HepG2 (cell line): ENCODE measurements around the gene NOS1. TPM values are rescaled to one million over a fixed set of nuclear protein-coding genes. Genes with fewer than 3 reads are reported as not detected.

Experiments
- ATAC-seq: fragments of 200-7000 bp; cut with Tn5 transposase; 3 replicates; pipeline ENCODE4 v1.9.1; 2020; ENCODE audit warnings: mild to moderate bottlenecking, moderate library complexity
- BruUV-seq: library from RNA; stranded (reverse); fragments of 400-500 nt; replicated peaks from 2 replicates; lab custom pipeline; 2021; lab: Mats Ljungman, UMichigan
- CTCF ChIA-PET: fragments of 300-600 bp; formaldehyde crosslinking; extraction: SDS; loops from one replicate; lab custom pipeline; 2021; ENCODE audit warnings: low total read pairs, inconsistent platforms, low intra/inter-chr PET ratio; lab: Yijun Ruan, JAX
- POLR2A ChIA-PET: fragments of 350-600 bp; sonication (Branson Sonifier 250); formaldehyde crosslinking; loops from one replicate; lab custom pipeline; 2020; ENCODE audit warnings: antibody characterized with exemption, inconsistent platforms; lab: Yijun Ruan, JAX
- DNase-seq: peaks from one replicate; pipeline ENCODE4 v3.0.0-alpha.2; 2015; ENCODE audit warnings: low spot score
- FAIRE-seq: peaks from 3 replicates; lab custom pipeline; 2011; peaks lifted over from hg19 to GRCh38; lab: Jason Lieb, UNC
- H2AFZ ChIP-seq: one replicate; pipeline ENCODE4 v1.6.1; 2011; ENCODE audit warnings: low read length, inconsistent platforms
- H3K27ac ChIP-seq: fragments of 300-600 bp; 3 replicates; pipeline ENCODE4 v1.8.0; 2011; ENCODE audit warnings: mixed run types, mild to moderate bottlenecking, mixed read lengths, low read length, inconsistent platforms; ENCODE audit not compliant: insufficient read depth; ENCODE audit errors: extremely low read length
- H3K27me3 ChIP-seq, 2 experiments: fragments of 200-600 bp in 1 of 2; 2 replicates in 1 of 2; 3 replicates in 1 of 2; pipeline versions ENCODE4 v1.6.0 to v1.8.0; 2011; ENCODE audit warnings: low read length in 2 of 2, mild to moderate bottlenecking in 2 of 2, moderate library complexity in 2 of 2, inconsistent platforms in 1 of 2; ENCODE audit not compliant: insufficient read depth in 2 of 2, control insufficient read depth in 1 of 2
- H3K36me3 ChIP-seq, 2 experiments: fragments of 200-600 bp in 1 of 2; replicated peaks in 1 of 2; 2 replicates in 1 of 2; 3 replicates in 1 of 2; pipeline versions ENCODE4 v1.5.1 to v1.8.0; 2011; ENCODE audit warnings: low read length in 2 of 2, inconsistent platforms in 1 of 2; ENCODE audit not compliant: insufficient read depth in 2 of 2, control insufficient read depth in 1 of 2
- H3K4me1 ChIP-seq: 2 replicates; pipeline ENCODE4 v1.5.1; 2012; ENCODE audit warnings: low read length, inconsistent platforms; ENCODE audit not compliant: insufficient read depth
- H3K4me2 ChIP-seq: 2 replicates; pipeline ENCODE4 v1.6.0; 2011; ENCODE audit warnings: low read depth, low read length, inconsistent platforms
- H3K4me3 ChIP-seq, 3 experiments: fragments of 200-600 bp in 1 of 3; sonication (generic), shearing (Covaris generic) in 1 of 3; replicated peaks in 1 of 3; 2 replicates each; pipeline ENCODE4 v1.5.1; 2011 to 2016; ENCODE audit warnings: low read length in 3 of 3, inconsistent platforms in 2 of 3, low read depth in 2 of 3, mild to moderate bottlenecking in 2 of 3, control low read depth in 1 of 3, mixed read lengths in 1 of 3; ENCODE audit not compliant: insufficient read depth in 1 of 3
- H3K79me2 ChIP-seq: one replicate; pipeline ENCODE4 v1.6.1; 2011; ENCODE audit warnings: low read length, inconsistent platforms; ENCODE audit not compliant: insufficient read depth
- H3K9ac ChIP-seq: 2 replicates; pipeline ENCODE4 v1.6.0; 2011; ENCODE audit warnings: mild to moderate bottlenecking, low read depth, low read length, inconsistent platforms; ENCODE audit not compliant: insufficient read depth
- H3K9me3 ChIP-seq: 2 replicates; pipeline ENCODE4 v1.5.1; 2012; ENCODE audit warnings: mild to moderate bottlenecking, low read length
- H4K20me1 ChIP-seq: 2 replicates; pipeline ENCODE4 v1.6.0; 2011; ENCODE audit warnings: inconsistent platforms, mild to moderate bottlenecking, low read length, moderate library complexity; ENCODE audit not compliant: insufficient read depth
- DDIT3 ChIP-seq: sonication (generic); formaldehyde crosslinking; IDR thresholded peaks from 2 replicates; pipeline ENCODE4 v1.4.0; 2020; ENCODE audit warnings: mild to moderate bottlenecking, missing genetic modification reagents
- GABPB1 ChIP-seq: IDR thresholded peaks from 2 replicates; pipeline ENCODE4 v1.6.1; 2016; ENCODE audit warnings: mild to moderate bottlenecking, missing genetic modification reagents, moderate library complexity, missing compliant biosample characterization
- MLX ChIP-seq: IDR thresholded peaks from 2 replicates; pipeline ENCODE4 v1.6.1; 2016
- PRDM4 ChIP-seq: sonication (generic); formaldehyde crosslinking; IDR thresholded peaks from 2 replicates; pipeline ENCODE4 v1.9.0; 2021; ENCODE audit warnings: missing genetic modification reagents, borderline replicate concordance
- PRPF4 ChIP-seq: fragments of 200-400 bp; formaldehyde crosslinking; IDR thresholded peaks from 2 replicates; pipeline ENCODE4 v1.6.1; 2016; ENCODE audit warnings: low read length, low read depth; ENCODE audit not compliant: poor library complexity, severe bottlenecking
- REL ChIP-seq: sonication (generic); formaldehyde crosslinking; conservative IDR thresholded peaks from 2 replicates; pipeline ENCODE4 v1.8.0; 2022; ENCODE audit warnings: mild to moderate bottlenecking, missing genetic modification reagents, moderate library complexity
- ZNF234 ChIP-seq: sonication (generic); formaldehyde crosslinking; conservative IDR thresholded peaks from 2 replicates; pipeline ENCODE4 v1.5.1; 2020; ENCODE audit warnings: mild to moderate bottlenecking, missing genetic modification reagents
- ZNF34 ChIP-seq: sonication (generic); formaldehyde crosslinking; IDR thresholded peaks from 2 replicates; pipeline ENCODE4 v1.4.0; 2020; ENCODE audit warnings: mild to moderate bottlenecking, missing genetic modification reagents, borderline replicate concordance
- ZNF678 ChIP-seq: sonication (generic); formaldehyde crosslinking; IDR thresholded peaks from 2 replicates; pipeline ENCODE4 v1.4.0; 2020; ENCODE audit warnings: mild to moderate bottlenecking, missing genetic modification reagents
- WGBS: methylation state at CpG from one replicate; pipeline ENCODE4 v1.1.6; 2017; ENCODE audit warnings: low lambda C conversion rate; 5-methylcytosine and 5-hydroxymethylcytosine counted together
- in situ Hi-C: cut with HindIII; loops from 2 replicates; pipeline ENCODE4 v1.10.0; 2017; ENCODE audit warnings: low pct_unique_long_range_greater_than_20kb; ENCODE audit not compliant: extremely low pct_ligation_motif_present
- intact Hi-C: fragments of 100-400 bp; cut with micrococcal nuclease; formaldehyde crosslinking; loops from one replicate; pipeline ENCODE4 v1.10.0; 2022; ENCODE audit not compliant: unreplicated experiment
- polyA plus RNA-seq, 8 experiments: library from polyadenylated mRNA; depleted of rRNA in 3 of 8; stranded (reverse) in 7 of 8; unstranded in 1 of 8; fragments of >200 nt; fragmentation: Illumina TruSeq in 4 of 8; extraction: Trizol in 4 of 8; gene quantifications; 2 replicates each; pipeline versions ENCODE4 v1.2.1 to v1.2.3, GENCODE V29; 2011 to 2016; ENCODE audit warnings: low read depth in 4 of 8, missing spikeins in 1 of 8, mixed read lengths in 1 of 8; ENCODE audit not compliant: insufficient read depth in 1 of 8
- total RNA-seq, 5 experiments: library from RNA; depleted of rRNA; stranded (reverse); fragments of >200 nt; fragmentation: Illumina TruSeq; extraction: Trizol; gene quantifications; 2 replicates each; pipeline ENCODE4 v1.2.3, GENCODE V29; 2016; ENCODE audit warnings: low read depth in 1 of 5
- TF ChIP-seq, protein P1 (sequence below): sonication (generic); formaldehyde crosslinking; IDR thresholded peaks from 2 replicates; pipeline ENCODE4 v1.4.0; 2020; ENCODE audit warnings: missing genetic modification reagents, mild to moderate bottlenecking, borderline replicate concordance

Gene NOS1
- total and polyA plus RNA-seq, 2 of the 13 experiments (the other 11 are each of a cell fraction or from before 2014, with no cell fraction given): not detected

DNA sequence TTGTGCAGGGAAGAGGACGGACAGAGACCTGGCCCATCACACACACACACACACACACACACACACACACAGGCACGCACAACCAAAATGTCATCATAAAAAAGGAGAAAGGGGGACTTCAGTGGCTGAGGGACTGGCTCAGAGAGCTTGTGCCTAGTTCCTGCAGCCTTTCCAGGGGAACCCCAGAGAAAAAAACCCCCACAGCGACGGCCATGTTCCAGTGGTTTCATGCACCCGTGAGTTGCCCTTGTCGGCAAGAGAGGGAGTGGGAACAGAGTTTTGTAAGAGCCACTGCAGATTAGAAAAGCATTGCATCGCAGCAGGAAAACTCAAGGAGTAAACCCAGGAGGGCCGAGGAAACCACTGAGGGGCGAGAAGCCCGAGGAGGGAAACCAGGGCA is 146.6 kb downstream of the NOS1 start:
- in situ Hi-C loops: loop anchor here (10.0 kb wide), 1 partner anchor 620 kb away; no protein-coding TSS in a partner anchor
- DNase-seq (no peak), FAIRE-seq (no peak), ATAC-seq (no peak)
- Histone ChIP-seq H4K20me1 (no peaks in the 10 kb centered on the region), H3K9ac (no peak overlapping the region), H3K79me2 (no peaks in the 10 kb centered on the region), H3K27ac (no peak overlapping the region), H2AFZ (no peak overlapping the region), H3K27me3 (peaks cover 3 to 32% of the 10 kb centered on the region in 2 experiments; a peak in 3 of 5 replicates), H3K9me3 (no peaks in the 10 kb centered on the region), H3K36me3 (no peaks in the 10 kb centered on the region), H3K4me3 (no peak overlapping the region), H3K4me1 (no peaks in the 10 kb centered on the region), H3K4me2 (no peak overlapping the region)
- CTCF ChIA-PET: no interaction called here
- BruUV-seq: no TSS peak
- no peak for TF ChIP-seq ZNF34
- TF ChIP-seq MLX (CRISPR knock-in tag): no peak
- no peak for TF ChIP-seq PRPF4
- intact Hi-C loops: loop anchor here (5.0 kb wide), 1 partner anchor 638 kb away; no protein-coding TSS in a partner anchor
- POLR2A ChIA-PET: no interaction called here
- WGBS: 12% methylated on average over 10 of the region's 10 CpGs

GRCh38 chr12:117213295-117213808 is 148.1 kb downstream of the NOS1 start:
- FAIRE-seq (no peak), DNase-seq (no peak), ATAC-seq (no peak)
- Histone ChIP-seq H3K4me2 (no peak overlapping the region), H3K36me3 (no peaks in the 10 kb centered on the region), H4K20me1 (no peaks in the 10 kb centered on the region), H3K79me2 (no peaks in the 10 kb centered on the region), H3K9ac (no peak overlapping the region), H3K9me3 (no peaks in the 10 kb centered on the region), H2AFZ (no peak overlapping the region), H3K27me3 (peaks cover 3 to 33% of the 10 kb centered on the region in 2 experiments; a peak in 3 of 5 replicates), H3K4me3 (no peak overlapping the region), H3K4me1 (no peaks in the 10 kb centered on the region), H3K27ac (no peak overlapping the region)
- CTCF ChIA-PET: interaction anchor here (0.6 to 2.0 kb wide), 4 partner anchors 22 to 644 kb away, joined by 3 to 8 read pairs (median 5); no protein-coding TSS in a partner anchor
- intact Hi-C loops: loop anchor here (5.0 kb wide), 1 partner anchor 639 kb away; no protein-coding TSS in a partner anchor
- no TSS peak for BruUV-seq
- 0% methylated on average over 2 of the region's 2 CpGs for WGBS
- POLR2A ChIA-PET: no interaction called here
- in situ Hi-C loops: loop anchor here (10.0 kb wide), 1 partner anchor 621 kb away; no protein-coding TSS in a partner anchor
- TF ChIP-seq GABPB1 (CRISPR knock-in tag): no peak
- TF ChIP-seq REL (CRISPR knock-in tag): no peak
- no peak for TF ChIP-seq ZNF678
- TF ChIP-seq, protein P1, sequence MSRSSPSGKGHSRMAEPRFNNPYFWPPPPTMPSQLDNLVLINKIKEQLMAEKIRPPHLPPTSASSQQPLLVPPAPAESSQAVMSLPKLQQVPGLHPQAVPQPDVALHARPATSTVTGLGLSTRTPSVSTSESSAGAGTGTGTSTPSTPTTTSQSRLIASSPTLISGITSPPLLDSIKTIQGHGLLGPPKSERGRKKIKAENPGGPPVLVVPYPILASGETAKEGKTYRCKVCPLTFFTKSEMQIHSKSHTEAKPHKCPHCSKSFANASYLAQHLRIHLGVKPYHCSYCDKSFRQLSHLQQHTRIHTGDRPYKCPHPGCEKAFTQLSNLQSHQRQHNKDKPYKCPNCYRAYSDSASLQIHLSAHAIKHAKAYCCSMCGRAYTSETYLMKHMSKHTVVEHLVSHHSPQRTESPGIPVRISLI (CRISPR knock-in tag): no peak
- no peak for TF ChIP-seq DDIT3 (CRISPR knock-in tag)
- no peak for TF ChIP-seq PRDM4
- no peak for TF ChIP-seq ZNF234 (CRISPR knock-in tag)
